Smooth muscle cell (in vitro differentiated cells): ENCODE data around the gene IFNL1. TPM values are rescaled to one million over a fixed set of nuclear protein-coding genes. Genes with fewer than 3 reads are reported as not detected.

Experiments used
- DNase-seq: peaks from one replicate; lab custom pipeline; 2025; ENCODE audit not compliant: unreplicated experiment; lab: John Stamatoyannopoulos, UW
- H2AFZ ChIP-seq: fragments of 200-600 bp; sonication (generic); 2 replicates; pipeline ENCODE4 v1.6.0; 2016; ENCODE audit warnings: antibody characterized with exemption, low read depth, mild to moderate bottlenecking
- H3F3A ChIP-seq: fragments of 200-600 bp; sonication (generic); 2 replicates; pipeline ENCODE4 v1.6.0; 2017; ENCODE audit warnings: antibody characterized with exemption, low read depth
- H3K27ac ChIP-seq: fragments of 200-600 bp; sonication (generic); 2 replicates; pipeline ENCODE4 v1.5.1; 2016; ENCODE audit warnings: low read depth, mild to moderate bottlenecking
- H3K27me3 ChIP-seq: fragments of 200-600 bp; sonication (generic); 2 replicates; pipeline ENCODE4 v1.6.1; 2016; ENCODE audit warnings: low read depth, mild to moderate bottlenecking
- H3K36me3 ChIP-seq: fragments of 200-600 bp; sonication (generic); 2 replicates; pipeline ENCODE4 v1.5.1; 2016; ENCODE audit warnings: low read depth
- H3K4me1 ChIP-seq: fragments of 200-600 bp; sonication (generic); 2 replicates; pipeline ENCODE4 v1.5.1; 2016; ENCODE audit warnings: low read depth
- H3K4me2 ChIP-seq: fragments of 200-600 bp; sonication (generic); 2 replicates; pipeline ENCODE4 v1.6.0; 2016; ENCODE audit warnings: mild to moderate bottlenecking
- H3K4me3 ChIP-seq: fragments of 200-600 bp; sonication (generic); 2 replicates; pipeline ENCODE4 v1.5.1; 2016; ENCODE audit warnings: mild to moderate bottlenecking
- H3K79me2 ChIP-seq: fragments of 200-600 bp; sonication (generic); 2 replicates; pipeline ENCODE4 v1.6.0; 2016; ENCODE audit warnings: low read depth, mild to moderate bottlenecking
- H3K9ac ChIP-seq: fragments of 200-600 bp; sonication (generic); 2 replicates; pipeline ENCODE4 v1.6.0; 2016; ENCODE audit warnings: low read depth
- H3K9me3 ChIP-seq: fragments of 200-600 bp; sonication (generic); replicated peaks from 2 replicates; pipeline ENCODE4 v1.5.1; 2016; ENCODE audit warnings: low read depth
- H4K20me1 ChIP-seq: fragments of 200-600 bp; sonication (generic); 2 replicates; pipeline ENCODE4 v1.6.0; 2016; ENCODE audit warnings: low read depth
- WGBS: methylation state at CpG from one replicate; pipeline ENCODE4 v1.1.7; 2016; ENCODE audit warnings: low lambda C conversion rate; 5-methylcytosine and 5-hydroxymethylcytosine counted together
- polyA plus RNA-seq: library from polyadenylated mRNA; unstranded; fragments of >200 nt; fragmentation: Nextera tagmentation; extraction: Ambion mirVana; gene quantifications from 2 replicates; pipeline ENCODE4 v1.2.1, GENCODE V29; 2016
- total RNA-seq: library from RNA; depleted of rRNA; stranded (reverse); fragments of >200 nt; gene quantifications from 2 replicates; pipeline ENCODE4 v1.2.3, GENCODE V29; 2014
- TF ChIP-seq, protein P1 (sequence below): fragments of 200-600 bp; sonication (generic); IDR thresholded peaks from 2 replicates; pipeline ENCODE4 v1.5.1; 2017; ENCODE audit warnings: borderline replicate concordance, mild to moderate bottlenecking, antibody characterized with exemption; ENCODE audit not compliant: insufficient read depth, poor library complexity, severe bottlenecking

The IFNL1 gene
- total and polyA plus RNA-seq, 2 experiments from 2014 or later, result not detected

DNA sequence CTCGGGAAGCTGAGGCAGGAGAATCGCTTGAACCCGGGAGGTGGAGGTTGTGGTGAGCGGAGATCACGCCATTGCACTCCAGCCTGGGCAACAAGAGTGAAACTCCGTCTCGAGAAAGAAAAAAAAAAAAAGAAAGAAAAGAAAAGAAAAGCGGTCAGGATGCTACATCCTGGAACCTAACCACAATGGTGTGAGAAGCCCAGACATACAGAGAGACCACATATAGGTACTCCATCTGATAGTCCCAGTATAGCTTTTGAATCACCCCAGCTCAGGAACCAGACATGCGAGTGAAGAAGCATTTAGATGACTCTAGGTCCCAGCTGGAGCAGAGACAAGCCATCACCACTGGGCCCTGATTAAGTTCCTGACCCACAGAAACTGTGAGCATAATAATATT lies 3.2 kb downstream of the IFNL1 start:
- H4K20me1 ChIP-seq, result no peaks in the 10 kb centered on the region
- peaks cover 5% of the 10 kb centered on the region for H3K27me3 ChIP-seq
- H3F3A ChIP-seq, result no peaks in the 10 kb centered on the region
- WGBS, result 91% methylated on average over 8 of the region's 9 CpGs
- H3K4me1 ChIP-seq, result no peaks in the 10 kb centered on the region
- H3K79me2 ChIP-seq, result no peaks in the 10 kb centered on the region
- DNase-seq, result no peak
- no peaks in the 10 kb centered on the region for H3K36me3 ChIP-seq
- no peak overlapping the region for H3K27ac ChIP-seq
- H3K4me2 ChIP-seq, result no peak overlapping the region
- H2AFZ ChIP-seq, result no peak overlapping the region
- no peak overlapping the region for H3K9ac ChIP-seq
- no peak overlapping the region for H3K4me3 ChIP-seq
- TF ChIP-seq, protein P1, sequence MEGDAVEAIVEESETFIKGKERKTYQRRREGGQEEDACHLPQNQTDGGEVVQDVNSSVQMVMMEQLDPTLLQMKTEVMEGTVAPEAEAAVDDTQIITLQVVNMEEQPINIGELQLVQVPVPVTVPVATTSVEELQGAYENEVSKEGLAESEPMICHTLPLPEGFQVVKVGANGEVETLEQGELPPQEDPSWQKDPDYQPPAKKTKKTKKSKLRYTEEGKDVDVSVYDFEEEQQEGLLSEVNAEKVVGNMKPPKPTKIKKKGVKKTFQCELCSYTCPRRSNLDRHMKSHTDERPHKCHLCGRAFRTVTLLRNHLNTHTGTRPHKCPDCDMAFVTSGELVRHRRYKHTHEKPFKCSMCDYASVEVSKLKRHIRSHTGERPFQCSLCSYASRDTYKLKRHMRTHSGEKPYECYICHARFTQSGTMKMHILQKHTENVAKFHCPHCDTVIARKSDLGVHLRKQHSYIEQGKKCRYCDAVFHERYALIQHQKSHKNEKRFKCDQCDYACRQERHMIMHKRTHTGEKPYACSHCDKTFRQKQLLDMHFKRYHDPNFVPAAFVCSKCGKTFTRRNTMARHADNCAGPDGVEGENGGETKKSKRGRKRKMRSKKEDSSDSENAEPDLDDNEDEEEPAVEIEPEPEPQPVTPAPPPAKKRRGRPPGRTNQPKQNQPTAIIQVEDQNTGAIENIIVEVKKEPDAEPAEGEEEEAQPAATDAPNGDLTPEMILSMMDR, result no peak
- H3K9me3 ChIP-seq, result no peaks in the 10 kb centered on the region

DNA sequence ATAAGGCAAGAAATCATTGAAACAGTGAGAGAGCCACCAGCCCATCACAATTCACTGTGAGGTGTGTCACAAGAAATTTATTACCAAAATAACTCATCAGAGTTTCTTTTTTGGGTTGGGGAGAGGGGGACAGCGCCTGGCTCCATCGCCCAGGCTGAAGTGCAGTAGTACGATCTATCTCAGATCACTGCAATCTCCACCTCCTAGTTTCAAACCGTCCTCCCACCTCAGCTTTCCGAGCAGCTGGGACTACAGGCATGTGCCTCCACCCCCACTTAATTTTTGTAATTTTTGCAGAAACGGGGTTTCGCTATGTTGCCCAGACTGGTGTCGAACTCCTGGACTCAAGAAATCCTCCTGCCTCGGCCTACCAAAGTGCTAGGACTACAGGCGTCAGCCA lies 3.6 kb downstream of the IFNL1 start:
- H2AFZ ChIP-seq, result no peak overlapping the region
- no peaks in the 10 kb centered on the region for H4K20me1 ChIP-seq
- H3K27me3 ChIP-seq, result peaks cover 5% of the 10 kb centered on the region
- no peaks in the 10 kb centered on the region for H3K36me3 ChIP-seq
- H3F3A ChIP-seq, result no peaks in the 10 kb centered on the region
- DNase-seq, result no peak
- H3K79me2 ChIP-seq, result no peaks in the 10 kb centered on the region
- H3K4me3 ChIP-seq, result no peak overlapping the region
- H3K4me1 ChIP-seq, result no peaks in the 10 kb centered on the region
- TF ChIP-seq, protein P1, result no peak
- WGBS, result 94% methylated on average over 10 of the region's 10 CpGs
- H3K27ac ChIP-seq, result no peak overlapping the region
- H3K9ac ChIP-seq, result no peak overlapping the region
- no peak overlapping the region for H3K4me2 ChIP-seq
- no peaks in the 10 kb centered on the region for H3K9me3 ChIP-seq

DNA sequence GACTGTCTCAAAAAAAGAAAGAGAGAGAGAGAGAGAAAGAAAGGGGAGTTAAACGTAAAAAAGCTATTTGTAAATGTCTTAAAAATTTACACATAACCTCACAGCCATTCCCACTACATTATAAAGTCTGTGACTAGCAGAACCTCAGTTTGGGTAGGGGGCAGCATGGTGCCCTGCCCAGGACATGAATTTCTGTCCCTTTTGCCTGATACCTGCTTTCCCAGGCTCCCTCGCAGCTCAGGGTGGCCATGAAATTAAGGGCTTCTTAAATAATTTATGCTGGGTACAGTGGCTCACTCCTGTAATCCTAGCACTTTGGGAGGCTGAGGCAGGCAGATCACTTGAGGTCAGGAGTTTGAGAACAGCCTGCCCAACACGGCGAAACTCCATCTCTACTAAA lies 4.8 kb downstream of the IFNL1 start:
- Histone ChIP-seq H3K4me2 (no peak overlapping the region), H3K9me3 (no peaks in the 10 kb centered on the region), H3K27me3 (peaks cover 5% of the 10 kb centered on the region), H3K36me3 (no peaks in the 10 kb centered on the region), H3K9ac (no peak overlapping the region), H3K4me1 (peaks cover 3% of the 10 kb centered on the region), H3F3A (no peaks in the 10 kb centered on the region), H3K27ac (no peak overlapping the region), H3K79me2 (no peaks in the 10 kb centered on the region), H3K4me3 (no peak overlapping the region), H2AFZ (no peak overlapping the region), H4K20me1 (no peaks in the 10 kb centered on the region)
- TF ChIP-seq, protein P1, result no peak
- no peak for DNase-seq
- WGBS, result 87% methylated on average over 4 of the region's 4 CpGs

DNA sequence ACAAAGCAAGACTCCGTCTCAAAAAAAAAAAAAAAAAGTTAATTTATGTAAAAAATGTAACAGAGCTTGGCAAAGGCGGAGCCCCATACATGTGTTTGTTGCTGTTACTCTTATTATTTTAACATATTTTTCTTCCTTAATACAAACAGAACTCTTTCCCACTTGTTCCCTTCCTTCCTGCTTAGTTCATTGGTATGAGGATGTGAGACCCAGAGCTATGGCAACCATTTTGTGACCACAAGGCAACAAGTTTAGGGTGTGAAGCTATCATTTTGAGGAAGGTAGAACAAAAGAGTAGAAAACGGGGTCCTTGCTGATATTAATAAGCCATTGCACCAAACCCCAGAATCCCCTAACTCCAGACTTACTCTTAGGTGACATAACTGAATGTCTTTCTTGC lies 5.4 kb downstream of the IFNL1 start:
- Histone ChIP-seq H3K9me3 (no peaks in the 10 kb centered on the region), H3K27ac (no peak overlapping the region), H3K4me1 (peaks cover 3% of the 10 kb centered on the region), H2AFZ (no peak overlapping the region), H4K20me1 (no peaks in the 10 kb centered on the region), H3K27me3 (peaks cover under 1% of the 10 kb centered on the region), H3K4me3 (no peak overlapping the region), H3K4me2 (no peak overlapping the region), H3K36me3 (no peaks in the 10 kb centered on the region), H3F3A (no peaks in the 10 kb centered on the region), H3K9ac (no peak overlapping the region), H3K79me2 (no peaks in the 10 kb centered on the region)
- TF ChIP-seq, protein P1, result no peak
- no peak for DNase-seq
- WGBS, result 89% methylated on average over 3 of the region's 3 CpGs
